Measurements from ENCODE around the gene LDAF1. TPM values are rescaled to one million over a fixed set of nuclear protein-coding genes. Genes with fewer than 3 reads are reported as not detected.

The LDAF1 gene
- total RNA-seq, 1 experiment from 2014 or later = 18.7 TPM

GRCh38 chr16:21166561-21166961 is 8.1 kb downstream of the LDAF1 start:
- Histone ChIP-seq H2BK120ac (ENCODE audit: low read depth, low read length, poor library complexity, severe bottlenecking) (no peak overlapping the region), H3K4me2 (ENCODE audit: insufficient read depth, insufficient read length, low read length) (no peak overlapping the region), H3K23ac (ENCODE audit: insufficient read length, low read depth, low read length) (no peak overlapping the region), H2AFZ (ENCODE audit: low read length) (no peak overlapping the region), H3K4ac (ENCODE audit: low read depth, low read length) (no peak overlapping the region), H3K27me3 (ENCODE audit: insufficient read depth, low read length) (no peaks in the 10 kb centered on the region), H3K14ac (ENCODE audit: insufficient read depth, low read length) (no peak overlapping the region), H2BK20ac (ENCODE audit: low read depth, low read length, poor library complexity, severe bottlenecking) (no peak overlapping the region), H3K23me2 (ENCODE audit: insufficient read length, low read depth, low read length, poor library complexity, severe bottlenecking) (no peaks in the 10 kb centered on the region), H3K79me2 (ENCODE audit: insufficient read depth, low read length) (no peaks in the 10 kb centered on the region), H2AK5ac (ENCODE audit: insufficient read length, low read length) (no peak overlapping the region), H2BK15ac (ENCODE audit: low read depth, low read length) (no peak overlapping the region), H3K4me1 (ENCODE audit: insufficient read depth, low read length) (no peaks in the 10 kb centered on the region), H3K27ac (ENCODE audit: insufficient read length, low read depth, low read length) (no peak overlapping the region), H2BK12ac (ENCODE audit: insufficient read length, low read depth, low read length) (no peak overlapping the region), H3K56ac (ENCODE audit: insufficient read length, low read depth, low read length) (no peak overlapping the region), H3K9ac (ENCODE audit: extremely low read depth, insufficient read length, low read length) (no peak overlapping the region), H2BK5ac (ENCODE audit: insufficient read length, low read length) (no peak overlapping the region), H4K20me1 (ENCODE audit: control insufficient read depth, insufficient read depth, insufficient read length) (no peaks in the 10 kb centered on the region), H3K18ac (ENCODE audit: insufficient read length, low read depth, low read length) (no peak overlapping the region), H3K9me3 (ENCODE audit: control insufficient read depth, low read depth, low read length) (no peaks in the 10 kb centered on the region), H3K79me1 (ENCODE audit: insufficient read depth, low read depth, low read length, poor library complexity, severe bottlenecking) (no peaks in the 10 kb centered on the region), H4K8ac (replicated peaks; ENCODE audit: insufficient read length, low read depth, low read length) (no peak overlapping the region), H4K91ac (ENCODE audit: insufficient read length, low read depth, low read length) (no peak overlapping the region), H3T11ph (ENCODE audit: low read length) (no peak overlapping the region), H4K5ac (ENCODE audit: insufficient read length, low read depth, low read length) (no peak overlapping the region)
- Mint-ChIP-seq H3K36me3 (ENCODE audit: insufficient read depth in 1 of 3, low read depth in 3 of 3) (peaks cover 21 to 69% (median 58%) of the 10 kb centered on the region in 3 experiments; a peak in 6 of 7 replicates), H3K9me3 (no peaks in the 10 kb centered on the region), H3K4me3 (no peak overlapping the region), H3K27me3 (ENCODE audit: low read depth) (no peaks in the 10 kb centered on the region), H3K4me1 (peaks cover 0 to 3% of the 10 kb centered on the region in 2 experiments; a peak in 2 of 4 replicates), H3K27ac (no peak overlapping the region)
- WGBS (ENCODE audit: extremely low coverage, insufficient read length, low lambda C conversion rate) = no CpG with 5 or more reads among the region's 9 CpGs
- no peak for TF ChIP-seq CTCF (conservative IDR thresholded peaks at IDR 0.05)
- DNase-seq = no peak
